SU-DHL-6 (cell line): Measurements from ENCODE around the gene PTGIR.

Experiments used
- H2AFZ ChIP-seq: fragments of 200-600 bp; sonication (generic); 2 replicates; pipeline ENCODE4 v1.6.1; 2014; ENCODE audit warnings: low read depth, mild to moderate bottlenecking, moderate library complexity, mixed read lengths, antibody characterized with exemption, low read length; ENCODE audit not compliant: severe bottlenecking
- H3F3A ChIP-seq: fragments of 200-600 bp; shearing (Covaris generic); 2 replicates; pipeline ENCODE4 v1.6.0; 2016; ENCODE audit warnings: antibody characterized with exemption, mild to moderate bottlenecking; ENCODE audit not compliant: insufficient read depth
- H3K27ac ChIP-seq: fragments of 200-600 bp; sonication (generic); 2 replicates; pipeline ENCODE4 v1.5.1; 2016; ENCODE audit warnings: low read depth, mild to moderate bottlenecking, low read length, moderate library complexity, mixed read lengths
- H3K27me3 ChIP-seq: fragments of 200-600 bp; sonication (generic), shearing (Covaris generic); 2 replicates; pipeline ENCODE4 v1.6.0; 2014; ENCODE audit warnings: mild to moderate bottlenecking, low read length
- H3K36me3 ChIP-seq: fragments of 200-600 bp; sonication (generic); 2 replicates; pipeline ENCODE4 v1.6.1; 2014; ENCODE audit warnings: mild to moderate bottlenecking, low read length, mixed read lengths
- H3K4me2 ChIP-seq: fragments of 300-600, 200-600 bp; shearing (Covaris generic), sonication (generic); 2 replicates; pipeline ENCODE4 v1.6.0; 2014; ENCODE audit warnings: low read length, low read depth, mild to moderate bottlenecking; ENCODE audit not compliant: poor library complexity, severe bottlenecking
- H3K4me3 ChIP-seq: fragments of 200-600 bp; sonication (generic); 2 replicates; pipeline ENCODE4 v1.5.1; 2014; ENCODE audit warnings: antibody characterized with exemption, low read length, mild to moderate bottlenecking, mixed read lengths; ENCODE audit not compliant: insufficient read depth, poor library complexity, severe bottlenecking
- H3K79me2 ChIP-seq: fragments of 200-600 bp; sonication (generic); 2 replicates; pipeline ENCODE4 v1.6.1; 2014; ENCODE audit warnings: mild to moderate bottlenecking, low read length, moderate library complexity; ENCODE audit not compliant: insufficient read depth
- H3K9ac ChIP-seq: fragments of 200-600 bp; sonication (generic); 2 replicates; pipeline ENCODE4 v1.7.0; 2014; ENCODE audit warnings: mild to moderate bottlenecking, low read length
- H3K9me2 ChIP-seq: fragments of 200-600 bp; sonication (generic); replicated peaks from 2 replicates; pipeline ENCODE4 v1.6.1; 2014; ENCODE audit warnings: low read length; ENCODE audit not compliant: insufficient read depth
- H3K9me3 ChIP-seq: fragments of 200-600 bp; sonication (generic); 2 replicates; pipeline ENCODE4 v1.6.1; 2014; ENCODE audit warnings: low read length, mixed read lengths; ENCODE audit not compliant: insufficient read depth
- H4K20me1 ChIP-seq: fragments of 200-600 bp; sonication (generic); 2 replicates; pipeline ENCODE4 v1.6.1; 2014; ENCODE audit warnings: low read depth, mild to moderate bottlenecking, antibody characterized with exemption, low read length, moderate library complexity, mixed read lengths
- CTCF ChIP-seq: fragments of 200-600 bp; sonication (generic); IDR thresholded peaks from one replicate; pipeline ENCODE4 v1.5.1; 2017; ENCODE audit warnings: antibody characterized with exemption, mild to moderate bottlenecking, low read length, moderate library complexity; ENCODE audit not compliant: insufficient read depth, poor library complexity, severe bottlenecking
- EZH2phosphoT487 ChIP-seq: fragments of 200-600 bp; sonication (generic), shearing (Covaris generic); conservative IDR thresholded peaks from 2 replicates; pipeline ENCODE4 v1.6.1; 2018; ENCODE audit warnings: mild to moderate bottlenecking, antibody characterized with exemption, low read length, moderate library complexity, mixed read lengths

Gene PTGIR

DNA sequence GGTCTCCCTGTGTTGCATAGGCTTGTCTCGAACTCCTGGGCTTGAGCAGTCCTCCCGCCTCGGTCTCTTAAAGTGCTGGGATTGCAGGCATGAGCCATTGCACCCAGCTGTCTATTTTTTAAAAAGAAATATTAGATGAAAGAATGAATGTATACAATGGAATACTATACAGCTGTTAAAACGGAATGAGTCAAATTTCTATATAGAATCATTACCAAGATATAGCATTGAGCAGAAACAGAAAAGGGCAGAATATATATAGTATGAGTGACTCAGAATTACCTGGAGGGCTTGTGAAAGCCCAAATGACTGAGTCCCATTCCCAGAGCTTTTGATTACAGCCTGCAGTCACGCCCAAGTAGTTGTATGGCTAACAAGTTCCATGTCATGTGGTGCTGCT, 31.7 kb upstream of the PTGIR start:
- TF ChIP-seq EZH2phosphoT487 (no peak), CTCF (no peak)
- Histone ChIP-seq H3K4me2 (no peak overlapping the region), H3K9me2 (no peaks in the 10 kb centered on the region), H3F3A (no peaks in the 10 kb centered on the region), H3K27ac (no peak overlapping the region), H4K20me1 (no peaks in the 10 kb centered on the region), H3K9ac (no peak overlapping the region), H3K4me3 (no peak overlapping the region), H3K36me3 (no peaks in the 10 kb centered on the region), H2AFZ (no peak overlapping the region), H3K27me3 (no peaks in the 10 kb centered on the region), H3K79me2 (no peaks in the 10 kb centered on the region), H3K9me3 (no peaks in the 10 kb centered on the region)

- no peak overlapping the region for H2AFZ ChIP-seq
- H3K9me3 ChIP-seq, result no peaks in the 10 kb centered on the region
- H3K4me2 ChIP-seq, result no peak overlapping the region
- H3K27ac ChIP-seq, result no peak overlapping the region
- H3K4me3 ChIP-seq, result no peak overlapping the region
- H3K9ac ChIP-seq, result no peak overlapping the region
- H3K9me2 ChIP-seq, result no peaks in the 10 kb centered on the region
- no peaks in the 10 kb centered on the region for H3K79me2 ChIP-seq
- no peaks in the 10 kb centered on the region for H3K27me3 ChIP-seq
- no peaks in the 10 kb centered on the region for H3K36me3 ChIP-seq
- no peaks in the 10 kb centered on the region for H3F3A ChIP-seq
- H4K20me1 ChIP-seq, result no peaks in the 10 kb centered on the region
- TF ChIP-seq CTCF (no peak), EZH2phosphoT487 (no peak)
Observed at GRCh38 chr19:46654621-46655152, 29.8 kb upstream of the PTGIR start.

- Histone ChIP-seq H4K20me1 (no peaks in the 10 kb centered on the region), H3K27me3 (no peaks in the 10 kb centered on the region), H3K9me3 (no peaks in the 10 kb centered on the region), H3K4me2 (no peak overlapping the region), H2AFZ (no peak overlapping the region), H3K9me2 (no peaks in the 10 kb centered on the region), H3K4me3 (no peak overlapping the region), H3K36me3 (no peaks in the 10 kb centered on the region), H3K79me2 (no peaks in the 10 kb centered on the region), H3K9ac (no peak overlapping the region), H3F3A (no peaks in the 10 kb centered on the region), H3K27ac (no peak overlapping the region)
- TF ChIP-seq EZH2phosphoT487 (no peak), CTCF (no peak)
Observed at GRCh38 chr19:46650445-46650844, 25.6 kb upstream of the PTGIR start.
